Esophagus muscularis mucosa (tissue), 4 donors: ENCODE data around the gene ZNF780B. TPM values are rescaled to one million over a fixed set of nuclear protein-coding genes. Genes with fewer than 3 reads are reported as not detected.

Experiments
- DNase-seq: peaks from one replicate; pipeline ENCODE4 v3.0.0-alpha.2; 2017; ENCODE audit errors: extremely low spot score
- H3K27ac ChIP-seq, 4 donors: fragments of 200-600 bp; sonication (generic); replicated peaks in 1 of 4; 1 replicate in 3 of 4; 2 replicates in 1 of 4; pipeline ENCODE4 v1.5.1; 2016 to 2019; ENCODE audit warnings: mild to moderate bottlenecking in 1 of 4
- H3K27me3 ChIP-seq, 4 donors: fragments of 200-600 bp; sonication (generic); one replicate each; pipeline versions ENCODE4 v1.5.1 to v1.6.0; 2016 to 2019
- H3K36me3 ChIP-seq, 4 donors: fragments of 200-600 bp; sonication (generic); one replicate each; pipeline ENCODE4 v1.5.1; 2016 to 2019
- H3K4me1 ChIP-seq, 4 donors: fragments of 200-600 bp; sonication (generic); one replicate each; pipeline ENCODE4 v1.5.1; 2016 to 2019
- H3K4me3 ChIP-seq, 4 donors: fragments of 200-600 bp; sonication (generic); 1 replicate in 2 of 4; 2 replicates in 2 of 4; pipeline ENCODE4 v1.5.1; 2016 to 2019; ENCODE audit warnings: mild to moderate bottlenecking in 4 of 4, moderate library complexity in 1 of 4
- H3K9me3 ChIP-seq, 4 donors: fragments of 200-600 bp; sonication (generic); 1 replicate in 3 of 4; 2 replicates in 1 of 4; pipeline ENCODE4 v1.5.1; 2016 to 2019
- EP300 ChIP-seq: sonication (generic); formaldehyde crosslinking; IDR thresholded peaks from one replicate; pipeline ENCODE4 v1.6.1; 2017; ENCODE audit warnings: antibody characterized with exemption
- POLR2A ChIP-seq: fragments of 450-650 bp; IDR thresholded peaks from one replicate; pipeline ENCODE4 v1.6.1; 2017; ENCODE audit warnings: antibody characterized with exemption, moderate library complexity, mild to moderate bottlenecking, low read depth
- POLR2AphosphoS5 ChIP-seq, 2 donors: sonication (generic); formaldehyde crosslinking; IDR thresholded peaks; one replicate each; pipeline ENCODE4 v1.6.1; 2017; ENCODE audit warnings: antibody characterized with exemption in 2 of 2
- WGBS: methylation state at CpG from one replicate; pipeline ENCODE4 v1.1.5; 2018; 5-methylcytosine and 5-hydroxymethylcytosine counted together
- intact Hi-C: fragments of 100-400 bp; cut with DNase I; formaldehyde crosslinking; loops from one replicate; pipeline ENCODE4 v1.15.1; 2023
- total RNA-seq, 4 donors: library from RNA; depleted of rRNA; stranded (reverse); fragments of >200 nt; gene quantifications; one replicate each; pipeline versions ENCODE4 v1.1.0 to v1.2.1, GENCODE V29; 2016
- TF ChIP-seq, protein P1 (sequence below), 3 experiments: fragments of 200-600 bp in 2 of 3; fragments of 450-650 bp in 1 of 3; sonication (generic) in 2 of 3; IDR thresholded peaks; one replicate each; pipeline ENCODE4 v1.5.1; 2017 to 2019; ENCODE audit warnings: antibody characterized with exemption in 3 of 3, mild to moderate bottlenecking in 2 of 3, moderate library complexity in 1 of 3

Gene ZNF780B
- total RNA-seq, 4 donors from 2014 or later, result 8.6 to 23.3 (median 18.0) TPM

DNA sequence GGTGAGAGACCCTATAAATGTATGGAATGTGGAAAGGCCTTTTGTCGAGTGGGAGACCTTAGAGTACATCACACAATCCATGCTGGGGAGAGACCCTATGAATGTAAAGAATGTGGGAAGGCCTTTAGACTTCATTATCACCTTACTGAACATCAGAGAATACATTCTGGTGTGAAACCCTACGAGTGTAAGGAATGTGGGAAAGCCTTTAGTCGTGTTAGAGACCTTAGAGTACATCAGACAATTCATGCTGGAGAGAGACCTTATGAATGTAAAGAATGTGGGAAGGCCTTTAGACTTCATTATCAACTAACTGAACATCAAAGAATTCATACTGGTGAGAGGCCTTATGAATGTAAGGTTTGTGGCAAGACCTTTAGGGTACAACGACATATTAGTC, 42.0 kb downstream of the ZNF780B start:
- no peak for DNase-seq
- 92% methylated on average over 4 of the region's 4 CpGs for WGBS
- Histone ChIP-seq H3K9me3 (peaks cover 23 to 86% (median 67%) of the 10 kb centered on the region in 4 donors), H3K4me3 (no peak overlapping the region), H3K36me3 (peaks cover 41 to 63% (median 51%) of the 10 kb centered on the region in 4 donors), H3K27ac (no peak overlapping the region), H3K27me3 (no peaks in the 10 kb centered on the region), H3K4me1 (no peaks in the 10 kb centered on the region)
- intact Hi-C loops, result no loop called here
- no peak for TF ChIP-seq POLR2AphosphoS5 (IDR thresholded peaks at IDR 0.05)
- TF ChIP-seq, protein P1, sequence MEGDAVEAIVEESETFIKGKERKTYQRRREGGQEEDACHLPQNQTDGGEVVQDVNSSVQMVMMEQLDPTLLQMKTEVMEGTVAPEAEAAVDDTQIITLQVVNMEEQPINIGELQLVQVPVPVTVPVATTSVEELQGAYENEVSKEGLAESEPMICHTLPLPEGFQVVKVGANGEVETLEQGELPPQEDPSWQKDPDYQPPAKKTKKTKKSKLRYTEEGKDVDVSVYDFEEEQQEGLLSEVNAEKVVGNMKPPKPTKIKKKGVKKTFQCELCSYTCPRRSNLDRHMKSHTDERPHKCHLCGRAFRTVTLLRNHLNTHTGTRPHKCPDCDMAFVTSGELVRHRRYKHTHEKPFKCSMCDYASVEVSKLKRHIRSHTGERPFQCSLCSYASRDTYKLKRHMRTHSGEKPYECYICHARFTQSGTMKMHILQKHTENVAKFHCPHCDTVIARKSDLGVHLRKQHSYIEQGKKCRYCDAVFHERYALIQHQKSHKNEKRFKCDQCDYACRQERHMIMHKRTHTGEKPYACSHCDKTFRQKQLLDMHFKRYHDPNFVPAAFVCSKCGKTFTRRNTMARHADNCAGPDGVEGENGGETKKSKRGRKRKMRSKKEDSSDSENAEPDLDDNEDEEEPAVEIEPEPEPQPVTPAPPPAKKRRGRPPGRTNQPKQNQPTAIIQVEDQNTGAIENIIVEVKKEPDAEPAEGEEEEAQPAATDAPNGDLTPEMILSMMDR (IDR thresholded peaks at IDR 0.05), result no peak

DNA sequence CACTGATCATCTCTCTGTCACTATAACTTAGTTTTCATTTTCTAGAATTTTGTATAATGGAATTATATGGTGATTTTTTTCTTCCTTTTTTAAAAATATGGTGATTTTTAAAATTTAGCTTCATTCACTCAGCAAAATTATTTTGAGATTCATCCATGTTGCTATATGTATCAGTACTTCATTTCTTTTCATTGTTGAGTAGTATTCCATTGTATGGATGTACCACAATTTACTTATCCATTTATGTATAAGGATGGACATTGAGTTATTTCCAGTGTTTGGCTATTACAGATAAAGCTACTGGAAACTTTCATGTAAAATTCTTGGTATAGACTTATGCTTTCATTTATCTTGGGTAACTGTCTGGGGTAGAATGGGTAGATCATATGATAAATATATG, 46.4 kb downstream of the ZNF780B start:
- H3K27me3 ChIP-seq, result no peaks in the 10 kb centered on the region
- no peak for DNase-seq
- H3K27ac ChIP-seq, result no peak overlapping the region
- peaks cover 0 to 46% (median 30%) of the 10 kb centered on the region in 4 donors for H3K9me3 ChIP-seq
- H3K36me3 ChIP-seq, result peaks cover 53 to 88% (median 69%) of the 10 kb centered on the region in 4 donors
- peaks cover 0 to 16% (median 5%) of the 10 kb centered on the region in 4 donors for H3K4me1 ChIP-seq
- no peak for TF ChIP-seq POLR2AphosphoS5 (IDR thresholded peaks at IDR 0.05)
- no peak for TF ChIP-seq EP300
- TF ChIP-seq, protein P1 (IDR thresholded peaks at IDR 0.05), result no peak
- TF ChIP-seq POLR2A, result no peak
- H3K4me3 ChIP-seq, result no peak overlapping the region
- intact Hi-C loops, result loop anchor here (5.0 kb wide), 1 partner anchor 73 kb away; no protein-coding TSS in a partner anchor

DNA sequence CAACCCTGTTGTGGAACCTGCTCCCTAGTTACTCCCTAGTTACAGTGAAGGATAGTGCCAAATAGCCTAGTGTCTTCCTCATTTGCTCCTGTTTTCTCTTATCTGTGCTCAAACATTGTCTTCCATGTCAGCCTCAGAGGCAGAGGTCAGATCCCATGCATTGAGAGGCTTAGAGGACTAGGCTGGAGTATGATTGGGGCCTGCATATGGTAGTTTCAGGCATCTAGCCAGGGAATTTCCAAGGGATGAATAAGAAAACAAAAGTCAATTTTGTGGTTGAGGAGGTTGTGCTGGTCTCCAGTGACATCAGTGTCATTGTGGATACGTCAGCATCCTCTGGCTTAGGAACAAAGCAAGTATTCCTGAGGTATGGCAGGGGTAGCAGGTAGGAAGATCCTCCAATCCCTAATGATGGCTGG, 49.7 kb downstream of the ZNF780B start:
- no peak overlapping the region for H3K4me3 ChIP-seq
- TF ChIP-seq POLR2A (no peak), POLR2AphosphoS5 (IDR thresholded peaks at IDR 0.05) (no peak), EP300 (no peak)
- TF ChIP-seq, protein P1 (IDR thresholded peaks at IDR 0.05), result no peak
- H3K4me1 ChIP-seq, result peaks cover 0 to 16% (median 5%) of the 10 kb centered on the region in 4 donors
- peaks cover 0 to 14% (median 4%) of the 10 kb centered on the region in 4 donors for H3K9me3 ChIP-seq
- intact Hi-C loops, result loop anchor here (5.0 kb wide), 1 partner anchor 76 kb away; no protein-coding TSS in a partner anchor
- H3K27me3 ChIP-seq, result no peaks in the 10 kb centered on the region
- H3K36me3 ChIP-seq, result peaks cover 26 to 55% (median 43%) of the 10 kb centered on the region in 4 donors
- no peak overlapping the region for H3K27ac ChIP-seq
- 71% methylated on average over 1 of the region's 1 CpG for WGBS
- DNase-seq, result no peak

DNA sequence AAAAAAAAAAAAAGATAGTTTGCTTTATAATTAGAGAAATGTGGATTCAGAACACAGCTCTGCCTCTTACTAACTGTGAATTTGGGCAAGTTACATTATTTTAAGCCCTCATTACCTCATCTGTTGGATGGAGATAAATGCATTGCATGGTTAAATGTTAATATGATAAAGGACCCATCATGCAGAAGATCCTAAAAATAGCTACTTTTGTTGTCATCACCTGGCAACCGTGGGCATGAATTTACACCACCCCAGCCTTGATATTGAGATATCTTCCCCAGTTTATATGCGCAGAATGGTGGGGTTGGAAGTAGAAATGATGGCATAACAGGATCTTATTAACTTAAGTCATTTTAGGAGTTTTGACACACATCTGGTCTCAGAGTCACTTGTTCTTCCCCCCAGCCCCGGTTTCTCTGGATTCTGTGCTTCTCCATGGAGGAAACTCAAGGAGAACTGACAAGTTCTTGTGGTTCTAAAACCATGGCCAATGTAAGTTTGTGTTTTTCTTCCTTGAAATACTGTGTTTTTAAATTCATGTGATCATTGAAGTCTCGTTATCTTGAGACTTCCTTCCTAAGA, 50.2 kb downstream of the ZNF780B start:
- DNase-seq, result no peak
- TF ChIP-seq POLR2A, result no peak
- TF ChIP-seq POLR2AphosphoS5 (IDR thresholded peaks at IDR 0.05), result no peak
- no peak for TF ChIP-seq EP300
- TF ChIP-seq, protein P1 (IDR thresholded peaks at IDR 0.05), result no peak
- H3K9me3 ChIP-seq, result peaks cover 0 to 11% (median 2%) of the 10 kb centered on the region in 4 donors
- peaks cover 26 to 54% (median 39%) of the 10 kb centered on the region in 4 donors for H3K36me3 ChIP-seq
- no peak overlapping the region for H3K27ac ChIP-seq
- H3K27me3 ChIP-seq, result no peaks in the 10 kb centered on the region
- peaks cover 0 to 16% (median 5%) of the 10 kb centered on the region in 4 donors for H3K4me1 ChIP-seq
- 81% methylated on average over 4 of the region's 4 CpGs for WGBS
- intact Hi-C loops, result loop anchor here (5.0 kb wide), 1 partner anchor 77 kb away; no protein-coding TSS in a partner anchor
- H3K4me3 ChIP-seq, result no peak overlapping the region

DNA sequence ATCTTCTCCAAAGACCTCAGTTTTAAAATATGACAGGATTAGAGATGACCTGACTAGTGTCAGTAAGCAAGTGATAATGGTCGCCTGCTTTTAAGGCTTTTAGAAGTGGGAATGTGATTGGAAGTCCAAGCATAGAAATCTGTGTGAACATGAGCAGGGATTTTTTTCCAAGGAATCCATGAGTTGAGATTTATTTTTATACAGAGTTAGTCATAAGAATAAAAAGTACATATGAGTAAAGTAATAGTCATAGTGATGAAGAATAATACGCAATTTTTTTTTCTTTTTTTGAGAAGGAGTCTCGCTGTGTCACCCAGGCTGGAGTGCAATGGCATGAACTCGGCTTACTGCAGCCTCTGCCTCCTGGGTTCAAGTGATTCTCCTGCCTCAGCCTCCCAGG, 57.5 kb downstream of the ZNF780B start:
- H3K9me3 ChIP-seq, result no peaks in the 10 kb centered on the region
- no peak overlapping the region for H3K4me3 ChIP-seq
- TF ChIP-seq, protein P1 (IDR thresholded peaks at IDR 0.05), result no peak
- no peak for TF ChIP-seq POLR2A
- no peak for TF ChIP-seq POLR2AphosphoS5 (IDR thresholded peaks at IDR 0.05)
- TF ChIP-seq EP300, result no peak
- H3K27ac ChIP-seq, result no peak overlapping the region
- DNase-seq, result no peak
- intact Hi-C loops, result no loop called here
- 76% methylated on average over 4 of the region's 4 CpGs for whole genome bisulfite sequencing
- H3K4me1 ChIP-seq, result peaks cover 15 to 22% (median 18%) of the 10 kb centered on the region in 4 donors
- peaks cover 0 to 15% (median 4%) of the 10 kb centered on the region in 4 donors for H3K36me3 ChIP-seq
- no peaks in the 10 kb centered on the region for H3K27me3 ChIP-seq
